ENCODE measurements around the gene THUMPD3.

The THUMPD3 gene

GRCh38 chr3:9362731-9363530 lies at the start of gene THUMPD3:
Gene THUMPD3 (plus strand): TSS chr3:9363054. CDS start chr3:9365069, 2,015 bp downstream.
- ATAC-seq = peak; percentile 98

GRCh38 chr3:9314796-9315195 lies 48.1 kb upstream of the THUMPD3 start:
- ATAC-seq = no peak; the same call in 2 of the 3 replicates
- TF ChIP-seq ZNF70 (CRISPR knock-in tag; IDR thresholded peaks at IDR 0.05) (no peak), ARNTL (CRISPR knock-in tag; IDR thresholded peaks at IDR 0.05; ENCODE audit: borderline replicate concordance, low read depth) (no peak), ZNF8 (CRISPR knock-in tag; IDR thresholded peaks at IDR 0.05) (no peak), ZNF565 (CRISPR knock-in tag; conservative IDR thresholded peaks at IDR 0.05; ENCODE audit: low read depth) (no peak), RARB (CRISPR knock-in tag; IDR thresholded peaks at IDR 0.05) (no peak), GLIS3 (CRISPR knock-in tag; IDR thresholded peaks at IDR 0.05) (no peak), ZFP30 (CRISPR knock-in tag; IDR thresholded peaks at IDR 0.05) (no peak), CSDC2 (CRISPR knock-in tag; IDR thresholded peaks at IDR 0.05) (no peak), POU6F1 (CRISPR knock-in tag; IDR thresholded peaks at IDR 0.05; ENCODE audit: borderline replicate concordance, low read depth) (no peak), ESRRG (CRISPR knock-in tag; IDR thresholded peaks at IDR 0.05) (no peak), ISL1 (CRISPR knock-in tag; IDR thresholded peaks at IDR 0.05) (no peak), PPARA (CRISPR knock-in tag; IDR thresholded peaks at IDR 0.05; ENCODE audit: borderline replicate concordance) (no peak)
- TF ChIP-seq, protein P1, sequence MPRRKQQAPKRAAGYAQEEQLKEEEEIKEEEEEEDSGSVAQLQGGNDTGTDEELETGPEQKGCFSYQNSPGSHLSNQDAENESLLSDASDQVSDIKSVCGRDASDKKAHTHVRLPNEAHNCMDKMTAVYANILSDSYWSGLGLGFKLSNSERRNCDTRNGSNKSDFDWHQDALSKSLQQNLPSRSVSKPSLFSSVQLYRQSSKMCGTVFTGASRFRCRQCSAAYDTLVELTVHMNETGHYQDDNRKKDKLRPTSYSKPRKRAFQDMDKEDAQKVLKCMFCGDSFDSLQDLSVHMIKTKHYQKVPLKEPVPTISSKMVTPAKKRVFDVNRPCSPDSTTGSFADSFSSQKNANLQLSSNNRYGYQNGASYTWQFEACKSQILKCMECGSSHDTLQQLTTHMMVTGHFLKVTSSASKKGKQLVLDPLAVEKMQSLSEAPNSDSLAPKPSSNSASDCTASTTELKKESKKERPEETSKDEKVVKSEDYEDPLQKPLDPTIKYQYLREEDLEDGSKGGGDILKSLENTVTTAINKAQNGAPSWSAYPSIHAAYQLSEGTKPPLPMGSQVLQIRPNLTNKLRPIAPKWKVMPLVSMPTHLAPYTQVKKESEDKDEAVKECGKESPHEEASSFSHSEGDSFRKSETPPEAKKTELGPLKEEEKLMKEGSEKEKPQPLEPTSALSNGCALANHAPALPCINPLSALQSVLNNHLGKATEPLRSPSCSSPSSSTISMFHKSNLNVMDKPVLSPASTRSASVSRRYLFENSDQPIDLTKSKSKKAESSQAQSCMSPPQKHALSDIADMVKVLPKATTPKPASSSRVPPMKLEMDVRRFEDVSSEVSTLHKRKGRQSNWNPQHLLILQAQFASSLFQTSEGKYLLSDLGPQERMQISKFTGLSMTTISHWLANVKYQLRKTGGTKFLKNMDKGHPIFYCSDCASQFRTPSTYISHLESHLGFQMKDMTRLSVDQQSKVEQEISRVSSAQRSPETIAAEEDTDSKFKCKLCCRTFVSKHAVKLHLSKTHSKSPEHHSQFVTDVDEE (CRISPR knock-in tag; IDR thresholded peaks at IDR 0.05) = no peak
- TF ChIP-seq, protein P2, sequence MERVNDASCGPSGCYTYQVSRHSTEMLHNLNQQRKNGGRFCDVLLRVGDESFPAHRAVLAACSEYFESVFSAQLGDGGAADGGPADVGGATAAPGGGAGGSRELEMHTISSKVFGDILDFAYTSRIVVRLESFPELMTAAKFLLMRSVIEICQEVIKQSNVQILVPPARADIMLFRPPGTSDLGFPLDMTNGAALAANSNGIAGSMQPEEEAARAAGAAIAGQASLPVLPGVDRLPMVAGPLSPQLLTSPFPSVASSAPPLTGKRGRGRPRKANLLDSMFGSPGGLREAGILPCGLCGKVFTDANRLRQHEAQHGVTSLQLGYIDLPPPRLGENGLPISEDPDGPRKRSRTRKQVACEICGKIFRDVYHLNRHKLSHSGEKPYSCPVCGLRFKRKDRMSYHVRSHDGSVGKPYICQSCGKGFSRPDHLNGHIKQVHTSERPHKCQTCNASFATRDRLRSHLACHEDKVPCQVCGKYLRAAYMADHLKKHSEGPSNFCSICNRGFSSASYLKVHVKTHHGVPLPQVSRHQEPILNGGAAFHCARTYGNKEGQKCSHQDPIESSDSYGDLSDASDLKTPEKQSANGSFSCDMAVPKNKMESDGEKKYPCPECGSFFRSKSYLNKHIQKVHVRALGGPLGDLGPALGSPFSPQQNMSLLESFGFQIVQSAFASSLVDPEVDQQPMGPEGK (CRISPR knock-in tag; IDR thresholded peaks at IDR 0.05; ENCODE audit: borderline replicate concordance) = no peak
- TF ChIP-seq, protein P3, sequence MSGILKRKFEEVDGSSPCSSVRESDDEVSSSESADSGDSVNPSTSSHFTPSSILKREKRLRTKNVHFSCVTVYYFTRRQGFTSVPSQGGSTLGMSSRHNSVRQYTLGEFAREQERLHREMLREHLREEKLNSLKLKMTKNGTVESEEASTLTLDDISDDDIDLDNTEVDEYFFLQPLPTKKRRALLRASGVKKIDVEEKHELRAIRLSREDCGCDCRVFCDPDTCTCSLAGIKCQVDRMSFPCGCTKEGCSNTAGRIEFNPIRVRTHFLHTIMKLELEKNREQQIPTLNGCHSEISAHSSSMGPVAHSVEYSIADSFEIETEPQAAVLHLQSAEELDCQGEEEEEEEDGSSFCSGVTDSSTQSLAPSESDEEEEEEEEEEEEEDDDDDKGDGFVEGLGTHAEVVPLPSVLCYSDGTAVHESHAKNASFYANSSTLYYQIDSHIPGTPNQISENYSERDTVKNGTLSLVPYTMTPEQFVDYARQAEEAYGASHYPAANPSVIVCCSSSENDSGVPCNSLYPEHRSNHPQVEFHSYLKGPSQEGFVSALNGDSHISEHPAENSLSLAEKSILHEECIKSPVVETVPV (CRISPR knock-in tag; IDR thresholded peaks at IDR 0.05) = no peak

More at GRCh38 chr3:9362731-9363530, at the start of gene THUMPD3:
- TF ChIP-seq RARB (CRISPR knock-in tag; IDR thresholded peaks at IDR 0.05) (peak; percentile 61; the same call in 1 of the 2 replicates), SNAI2 (CRISPR knock-in tag; IDR thresholded peaks at IDR 0.05) (peak; percentile 40; the same call in 1 of the 2 replicates), OSR1 (CRISPR knock-in tag; IDR thresholded peaks at IDR 0.05) (no peak), ESRRG (CRISPR knock-in tag; IDR thresholded peaks at IDR 0.05) (no peak), ZNF70 (CRISPR knock-in tag; IDR thresholded peaks at IDR 0.05) (no peak), TOX (CRISPR knock-in tag; IDR thresholded peaks at IDR 0.05; ENCODE audit: borderline replicate concordance) (no peak; the same call in 1 of the 2 replicates), ZNF565 (CRISPR knock-in tag; conservative IDR thresholded peaks at IDR 0.05; ENCODE audit: low read depth) (no peak), ISL1 (CRISPR knock-in tag; IDR thresholded peaks at IDR 0.05) (no peak), TCF4 (CRISPR knock-in tag; IDR thresholded peaks at IDR 0.05; ENCODE audit: borderline replicate concordance) (no peak), CSDC2 (CRISPR knock-in tag; IDR thresholded peaks at IDR 0.05) (peak; percentile 81; the same call in 1 of the 2 replicates)
- TF ChIP-seq, protein P2 (CRISPR knock-in tag; IDR thresholded peaks at IDR 0.05; ENCODE audit: borderline replicate concordance) = 0 out of 2 replicates have a peak, but pooled peaks have one; percentile 25
- TF ChIP-seq, protein P1 (CRISPR knock-in tag; IDR thresholded peaks at IDR 0.05) = 0 out of 2 replicates have a peak, but pooled peaks have one; percentile 31
- TF ChIP-seq, protein P3 (CRISPR knock-in tag; IDR thresholded peaks at IDR 0.05) = no peak
